ENCODE results near the gene HOXC9.

The HOXC9 gene

DNA sequence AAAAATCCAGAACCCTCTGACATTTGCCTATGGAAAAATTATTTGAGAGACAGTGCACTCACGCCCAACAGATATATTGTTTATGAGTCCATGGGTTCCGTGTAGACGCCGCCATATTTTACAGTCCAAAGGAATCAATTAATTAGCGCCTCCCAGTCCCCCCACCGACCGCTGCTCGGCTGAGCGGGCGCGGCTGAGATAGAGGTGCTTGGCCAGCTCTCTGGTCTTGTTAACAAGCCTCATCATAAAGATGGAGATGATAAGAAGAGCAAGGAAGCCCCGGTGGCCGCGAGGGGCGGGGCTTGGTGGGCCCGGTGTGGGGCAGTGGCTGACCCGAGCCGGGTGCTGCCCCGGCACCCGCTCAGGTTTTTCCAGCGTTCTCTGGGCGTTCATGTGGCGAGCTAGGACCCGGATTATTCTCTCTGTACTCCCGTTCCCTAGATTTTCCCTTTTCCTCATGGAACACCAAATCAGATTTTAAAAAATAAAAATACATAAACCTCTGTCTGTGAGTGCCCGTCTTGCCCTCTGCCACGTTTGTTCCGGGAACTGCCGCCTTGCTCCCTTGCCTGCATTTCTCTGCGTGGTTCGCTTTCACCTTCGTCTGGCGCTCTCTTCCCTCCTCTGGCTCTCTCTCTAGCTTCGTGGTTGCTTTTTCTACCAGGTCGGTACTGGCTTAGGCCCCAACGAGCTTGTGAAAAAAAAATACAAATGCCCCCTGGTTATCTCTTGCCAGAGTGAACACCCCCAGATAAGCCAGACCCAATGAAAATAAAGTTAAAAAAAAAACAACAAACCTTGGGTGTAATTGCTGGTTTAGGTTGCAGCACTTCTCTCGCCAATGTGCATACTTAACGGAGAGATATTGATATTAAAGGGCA is 36.3 kb upstream of the HOXC9 start (continued):
- TF ChIP-seq ZNF302 (tag by site-specific recombination; IDR thresholded peaks at IDR 0.05; ENCODE audit: low read depth), result 0 out of 2 replicates have a peak, but pooled peaks have one; percentile 46
- peak; percentile 29 for TF ChIP-seq ZNF629 (tag by site-specific recombination; IDR thresholded peaks at IDR 0.05)
- TF ChIP-seq MYNN (tag by site-specific recombination; IDR thresholded peaks at IDR 0.05; ENCODE audit: borderline replicate concordance), result no peak
- TF ChIP-seq, protein P1, sequence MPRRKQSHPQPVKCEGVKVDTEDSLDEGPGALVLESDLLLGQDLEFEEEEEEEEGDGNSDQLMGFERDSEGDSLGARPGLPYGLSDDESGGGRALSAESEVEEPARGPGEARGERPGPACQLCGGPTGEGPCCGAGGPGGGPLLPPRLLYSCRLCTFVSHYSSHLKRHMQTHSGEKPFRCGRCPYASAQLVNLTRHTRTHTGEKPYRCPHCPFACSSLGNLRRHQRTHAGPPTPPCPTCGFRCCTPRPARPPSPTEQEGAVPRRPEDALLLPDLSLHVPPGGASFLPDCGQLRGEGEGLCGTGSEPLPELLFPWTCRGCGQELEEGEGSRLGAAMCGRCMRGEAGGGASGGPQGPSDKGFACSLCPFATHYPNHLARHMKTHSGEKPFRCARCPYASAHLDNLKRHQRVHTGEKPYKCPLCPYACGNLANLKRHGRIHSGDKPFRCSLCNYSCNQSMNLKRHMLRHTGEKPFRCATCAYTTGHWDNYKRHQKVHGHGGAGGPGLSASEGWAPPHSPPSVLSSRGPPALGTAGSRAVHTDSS (tag by site-specific recombination; IDR thresholded peaks at IDR 0.05), result no peak
- TF ChIP-seq ZBTB20 (tag by site-specific recombination; IDR thresholded peaks at IDR 0.05), result peak; percentile 59; the same call in 1 of the 2 replicates
- no peak for TF ChIP-seq REPIN1 (tag by site-specific recombination; IDR thresholded peaks at IDR 0.05; ENCODE audit: low read depth)
- TF ChIP-seq ZNF114 (tag by site-specific recombination; IDR thresholded peaks at IDR 0.05), result no peak
- TF ChIP-seq, protein P2, sequence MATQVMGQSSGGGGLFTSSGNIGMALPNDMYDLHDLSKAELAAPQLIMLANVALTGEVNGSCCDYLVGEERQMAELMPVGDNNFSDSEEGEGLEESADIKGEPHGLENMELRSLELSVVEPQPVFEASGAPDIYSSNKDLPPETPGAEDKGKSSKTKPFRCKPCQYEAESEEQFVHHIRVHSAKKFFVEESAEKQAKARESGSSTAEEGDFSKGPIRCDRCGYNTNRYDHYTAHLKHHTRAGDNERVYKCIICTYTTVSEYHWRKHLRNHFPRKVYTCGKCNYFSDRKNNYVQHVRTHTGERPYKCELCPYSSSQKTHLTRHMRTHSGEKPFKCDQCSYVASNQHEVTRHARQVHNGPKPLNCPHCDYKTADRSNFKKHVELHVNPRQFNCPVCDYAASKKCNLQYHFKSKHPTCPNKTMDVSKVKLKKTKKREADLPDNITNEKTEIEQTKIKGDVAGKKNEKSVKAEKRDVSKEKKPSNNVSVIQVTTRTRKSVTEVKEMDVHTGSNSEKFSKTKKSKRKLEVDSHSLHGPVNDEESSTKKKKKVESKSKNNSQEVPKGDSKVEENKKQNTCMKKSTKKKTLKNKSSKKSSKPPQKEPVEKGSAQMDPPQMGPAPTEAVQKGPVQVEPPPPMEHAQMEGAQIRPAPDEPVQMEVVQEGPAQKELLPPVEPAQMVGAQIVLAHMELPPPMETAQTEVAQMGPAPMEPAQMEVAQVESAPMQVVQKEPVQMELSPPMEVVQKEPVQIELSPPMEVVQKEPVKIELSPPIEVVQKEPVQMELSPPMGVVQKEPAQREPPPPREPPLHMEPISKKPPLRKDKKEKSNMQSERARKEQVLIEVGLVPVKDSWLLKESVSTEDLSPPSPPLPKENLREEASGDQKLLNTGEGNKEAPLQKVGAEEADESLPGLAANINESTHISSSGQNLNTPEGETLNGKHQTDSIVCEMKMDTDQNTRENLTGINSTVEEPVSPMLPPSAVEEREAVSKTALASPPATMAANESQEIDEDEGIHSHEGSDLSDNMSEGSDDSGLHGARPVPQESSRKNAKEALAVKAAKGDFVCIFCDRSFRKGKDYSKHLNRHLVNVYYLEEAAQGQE (tag by site-specific recombination; IDR thresholded peaks at IDR 0.05), result 0 out of 2 replicates have a peak, but pooled peaks have one; percentile 23
- no peak for TF ChIP-seq ZNF791 (tag by site-specific recombination; IDR thresholded peaks at IDR 0.05)
- TF ChIP-seq GLI2 (tag by site-specific recombination; IDR thresholded peaks at IDR 0.05; ENCODE audit: borderline replicate concordance, low read depth), result no peak; the same call in 1 of the 2 replicates
- peak; percentile 73 for TF ChIP-seq GLIS2 (tag by site-specific recombination; IDR thresholded peaks at IDR 0.05)
- TF ChIP-seq ZNF555 (tag by site-specific recombination; conservative IDR thresholded peaks at IDR 0.05), result no peak
- peak; percentile 15; the same call in 1 of the 2 replicates for TF ChIP-seq ZNF600 (tag by site-specific recombination; IDR thresholded peaks at IDR 0.05)
- no peak for TF ChIP-seq ZSCAN16 (tag by site-specific recombination; IDR thresholded peaks at IDR 0.05)
- peak; percentile 38 for TF ChIP-seq KLF8 (tag by site-specific recombination; IDR thresholded peaks at IDR 0.05)
- TF ChIP-seq OSR2 (tag by site-specific recombination; IDR thresholded peaks at IDR 0.05), result no peak
- TF ChIP-seq ZNF529 (tag by site-specific recombination; IDR thresholded peaks at IDR 0.05; ENCODE audit: insufficient replicate concordance), result no peak
- TF ChIP-seq, protein P3, sequence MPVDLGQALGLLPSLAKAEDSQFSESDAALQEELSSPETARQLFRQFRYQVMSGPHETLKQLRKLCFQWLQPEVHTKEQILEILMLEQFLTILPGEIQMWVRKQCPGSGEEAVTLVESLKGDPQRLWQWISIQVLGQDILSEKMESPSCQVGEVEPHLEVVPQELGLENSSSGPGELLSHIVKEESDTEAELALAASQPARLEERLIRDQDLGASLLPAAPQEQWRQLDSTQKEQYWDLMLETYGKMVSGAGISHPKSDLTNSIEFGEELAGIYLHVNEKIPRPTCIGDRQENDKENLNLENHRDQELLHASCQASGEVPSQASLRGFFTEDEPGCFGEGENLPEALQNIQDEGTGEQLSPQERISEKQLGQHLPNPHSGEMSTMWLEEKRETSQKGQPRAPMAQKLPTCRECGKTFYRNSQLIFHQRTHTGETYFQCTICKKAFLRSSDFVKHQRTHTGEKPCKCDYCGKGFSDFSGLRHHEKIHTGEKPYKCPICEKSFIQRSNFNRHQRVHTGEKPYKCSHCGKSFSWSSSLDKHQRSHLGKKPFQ (tag by site-specific recombination; IDR thresholded peaks at IDR 0.05), result peak; percentile 72
- peak; percentile 78 for TF ChIP-seq FEZF1 (tag by site-specific recombination; IDR thresholded peaks at IDR 0.05)
- peak; percentile 71 for TF ChIP-seq PRDM1 (tag by site-specific recombination; IDR thresholded peaks at IDR 0.05)

Data from HEK293 (cell line).